IMR-90 (cell line): ENCODE measurements around the gene INO80B. TPM values are rescaled to one million over a fixed set of nuclear protein-coding genes. Genes with fewer than 3 reads are reported as not detected.

Experiments
- ATAC-seq: fragments of 200-7000 bp; cut with Tn5 transposase; 2 replicates; pipeline ENCODE4 v1.9.1; 2020; ENCODE audit warnings: low read depth, mild to moderate bottlenecking, moderate library complexity
- BruUV-seq: library from RNA; stranded (reverse); fragments of 400-500 nt; replicated peaks from 2 replicates; lab custom pipeline; 2021; lab: Mats Ljungman, UMichigan
- CTCF ChIA-PET: fragments of 300-600 bp; formaldehyde crosslinking; extraction: SDS; loops from one replicate; lab custom pipeline; 2021; ENCODE audit warnings: antibody characterized with exemption; lab: Yijun Ruan, JAX
- POLR2A ChIA-PET: fragments of 300-600 bp; sonication (Branson Sonifier 250); formaldehyde crosslinking; loops from one replicate; lab custom pipeline; 2022; ENCODE audit warnings: antibody characterized with exemption; ENCODE audit not compliant: unreplicated experiment; lab: Charles Lee
- DNase-seq: peaks from one replicate; pipeline ENCODE4 v3.0.0; 2013
- H2AFZ ChIP-seq: replicated peaks from 2 replicates; pipeline ENCODE3; 2013; ENCODE audit warnings: low read length, mild to moderate bottlenecking; ENCODE audit not compliant: poor library complexity
- H2AK5ac ChIP-seq: 2 replicates; pipeline ENCODE4 v1.6.1; 2013; ENCODE audit warnings: low read depth, low read length, inconsistent platforms
- H2AK9ac ChIP-seq: replicated peaks from 2 replicates; pipeline ENCODE3; 2013; ENCODE audit warnings: mild to moderate bottlenecking, low read depth, low read length, moderate library complexity; ENCODE audit not compliant: poor library complexity
- H2BK120ac ChIP-seq: 2 replicates; pipeline ENCODE4 v1.6.1; 2013; ENCODE audit warnings: low read depth, low read length, inconsistent platforms
- H2BK15ac ChIP-seq: 3 replicates; pipeline ENCODE4 v1.6.1; 2013; ENCODE audit warnings: low read depth, low read length, inconsistent platforms
- H2BK20ac ChIP-seq: 2 replicates; pipeline ENCODE4 v1.6.1; 2013; ENCODE audit warnings: low read depth, mild to moderate bottlenecking, inconsistent platforms, low read length, moderate library complexity
- H2BK5ac ChIP-seq: 2 replicates; pipeline ENCODE4 v1.6.1; 2013; ENCODE audit warnings: mild to moderate bottlenecking, low read depth, low read length, inconsistent platforms; ENCODE audit not compliant: poor library complexity, severe bottlenecking
- H3K14ac ChIP-seq: replicated peaks from 2 replicates; pipeline ENCODE4 v1.6.1; 2013; ENCODE audit warnings: low read depth, low read length, inconsistent platforms
- H3K18ac ChIP-seq: 2 replicates; pipeline ENCODE4 v1.6.1; 2013; ENCODE audit warnings: low read depth, low read length, control low read depth
- H3K23ac ChIP-seq: 2 replicates; pipeline ENCODE4 v1.6.1; 2013; ENCODE audit warnings: low read depth, low read length, inconsistent platforms
- H3K27ac ChIP-seq: 2 replicates; pipeline ENCODE4 v1.5.1; 2013; ENCODE audit warnings: mild to moderate bottlenecking, control low read depth, low read length; ENCODE audit not compliant: insufficient read depth
- H3K27me3 ChIP-seq: 2 replicates; pipeline ENCODE4 v1.6.1; 2013; ENCODE audit warnings: low read length; ENCODE audit not compliant: control insufficient read depth, insufficient read depth
- H3K36me3 ChIP-seq: 2 replicates; pipeline ENCODE4 v1.6.1; 2013; ENCODE audit warnings: low read length, mixed read lengths; ENCODE audit not compliant: control insufficient read depth, insufficient read depth
- H3K4ac ChIP-seq: 2 replicates; pipeline ENCODE4 v1.6.1; 2013; ENCODE audit warnings: low read depth, low read length, inconsistent platforms
- H3K4me1 ChIP-seq: 2 replicates; pipeline ENCODE4 v1.6.1; 2013; ENCODE audit warnings: low read length, mixed read lengths; ENCODE audit not compliant: control insufficient read depth, insufficient read depth
- H3K4me2 ChIP-seq: 2 replicates; pipeline ENCODE4 v1.6.1; 2013; ENCODE audit warnings: low read depth, mild to moderate bottlenecking, control low read depth, low read length, moderate library complexity
- H3K4me3 ChIP-seq: 2 replicates; pipeline ENCODE4 v1.5.1; 2013; ENCODE audit warnings: low read depth, mild to moderate bottlenecking, control low read depth, low read length, moderate library complexity; ENCODE audit not compliant: insufficient read depth
- H3K56ac ChIP-seq: 2 replicates; pipeline ENCODE4 v1.6.1; 2013; ENCODE audit warnings: low read length, inconsistent platforms; ENCODE audit not compliant: insufficient read depth; ENCODE audit errors: extremely low read depth
- H3K79me1 ChIP-seq, 2 experiments: 2 replicates each; pipeline ENCODE4 v1.6.1; 2013; ENCODE audit warnings: low read length in 2 of 2, inconsistent platforms in 1 of 2, low read depth in 1 of 2
- H3K9ac ChIP-seq: 2 replicates; pipeline ENCODE4 v1.6.1; 2013; ENCODE audit warnings: low read depth, low read length, control low read depth
- H3K9me1 ChIP-seq: 2 replicates; pipeline ENCODE4 v1.6.1; 2013; ENCODE audit warnings: low read length, inconsistent platforms; ENCODE audit not compliant: insufficient read depth
- H3K9me3 ChIP-seq: 2 replicates; pipeline ENCODE4 v1.6.1; 2013; ENCODE audit warnings: low read length; ENCODE audit not compliant: control insufficient read depth, insufficient read depth
- H4K20me1 ChIP-seq: 2 replicates; pipeline ENCODE4 v1.6.1; 2013; ENCODE audit warnings: low read length, inconsistent platforms; ENCODE audit not compliant: insufficient read depth
- H4K5ac ChIP-seq: 2 replicates; pipeline ENCODE4 v1.6.1; 2013; ENCODE audit warnings: mild to moderate bottlenecking, low read depth, low read length, control low read depth
- H4K8ac ChIP-seq, 2 experiments: 2 replicates each; pipeline ENCODE4 v1.6.1; 2013; ENCODE audit warnings: low read depth in 2 of 2, low read length in 2 of 2, control low read depth in 1 of 2, inconsistent platforms in 1 of 2
- H4K91ac ChIP-seq: 2 replicates; pipeline ENCODE4 v1.6.1; 2013; ENCODE audit warnings: low read depth, low read length, inconsistent platforms; ENCODE audit not compliant: insufficient read depth
- FOS ChIP-seq: fragments of 150-350 bp; IDR thresholded peaks from 2 replicates; pipeline ENCODE4 v1.6.1; 2016; ENCODE audit warnings: low read depth, low read length
- MXI1 ChIP-seq: IDR thresholded peaks from 2 replicates; pipeline ENCODE4 v1.6.1; 2012; ENCODE audit warnings: low read depth, mild to moderate bottlenecking, low read length, moderate library complexity, borderline replicate concordance
- NFE2L2 ChIP-seq: fragments of 150-350 bp; IDR thresholded peaks from 2 replicates; pipeline ENCODE4 v1.6.1; 2016; ENCODE audit warnings: low read depth, mild to moderate bottlenecking, low read length
- WGBS, 2 experiments: methylation state at CpG; one replicate each; pipeline versions ENCODE4 v1.1.5 to v1.1.7; 2013; ENCODE audit warnings: missing lambda C conversion rate in 2 of 2; ENCODE audit not compliant: insufficient read length in 1 of 2; ENCODE audit errors: extremely low coverage in 2 of 2; 5-methylcytosine and 5-hydroxymethylcytosine counted together
- dilution Hi-C: fragments of 300-500 bp; cut with HindIII; formaldehyde crosslinking; loops from one replicate; pipeline ENCODE4 v1.14.3; 2018; ENCODE audit warnings: low sequenced_read_pairs; ENCODE audit not compliant: unreplicated experiment
- in situ Hi-C: fragments of 300-500 bp; cut with MboI; formaldehyde crosslinking; loops from 3 replicates; pipeline ENCODE4 v1.14.3; 2019; ENCODE audit warnings: low sequenced_read_pairs, inconsistent platforms, mixed read lengths
- intact Hi-C: fragments of 100-400 bp; cut with micrococcal nuclease; formaldehyde crosslinking; loops from 2 replicates; pipeline ENCODE4 v1.10.0; 2022
- polyA plus RNA-seq, 3 experiments: library from polyadenylated mRNA; depleted of rRNA; stranded (reverse); fragments of >200 nt; gene quantifications; 2 replicates each; pipeline ENCODE4 v1.2.3, GENCODE V29; 2012; ENCODE audit warnings: low replicate concordance in 1 of 3
- total RNA-seq: library from RNA; depleted of rRNA; stranded (reverse); fragments of >200 nt; gene quantifications from 2 replicates; pipeline ENCODE4 v1.2.3, GENCODE V29; 2012

Gene INO80B
- total and polyA plus RNA-seq, 2 of the 4 experiments (the other 2 are of a cell fraction) = 4.5 to 10.5 TPM

GRCh38 chr2:74429487-74430451 lies 25.1 kb upstream of the INO80B start:
- TF ChIP-seq MXI1 = no peak
- no peak for TF ChIP-seq NFE2L2
- no peak for TF ChIP-seq FOS
- peaks cover 67% of the 10 kb centered on the region for H3K36me3 ChIP-seq
- no peak overlapping the region for H3K4me2 ChIP-seq
- H2AFZ ChIP-seq = no peak overlapping the region
- ChIA-PET POLR2A (no interaction called here), CTCF (no interaction called here)
- H3K18ac ChIP-seq = no peak overlapping the region
- DNase-seq (no peak), ATAC-seq (no peak; the same call in 1 of the 2 replicates)
- H3K9me3 ChIP-seq = no peaks in the 10 kb centered on the region
- H4K20me1 ChIP-seq = 0 out of 2 replicates have a peak, but pooled peaks cover 3% of the 10 kb centered on the region
- no peak overlapping the region for H4K91ac ChIP-seq
- no peak overlapping the region for H2BK120ac ChIP-seq
- H2AK9ac ChIP-seq = no peak overlapping the region
- no peak overlapping the region for H3K4ac ChIP-seq
- no peaks in the 10 kb centered on the region for H3K27me3 ChIP-seq
- peaks cover 0 to 5% of the 10 kb centered on the region in 2 experiments; a peak in 2 of 4 replicates for H3K79me1 ChIP-seq
- intact Hi-C loops (no loop called here), in situ Hi-C loops (no loop called here), dilution Hi-C loops (no loop called here)
- no peak overlapping the region for H2AK5ac ChIP-seq
- no peak overlapping the region for H3K9ac ChIP-seq
- H3K9me1 ChIP-seq = peaks cover under 1% of the 10 kb centered on the region; the same call in 1 of the 2 replicates
- H3K4me3 ChIP-seq = no peak overlapping the region
- no peak overlapping the region for H4K5ac ChIP-seq
- WGBS, 2 experiments = 84% methylated on average over 11 of the region's 18 CpGs; no CpG with 5 or more reads in 1 of the 2 experiments
- no TSS peak for BruUV-seq
- H2BK15ac ChIP-seq = no peak overlapping the region
- no peak overlapping the region for H2BK5ac ChIP-seq
- no peak overlapping the region for H3K27ac ChIP-seq
- H3K23ac ChIP-seq = no peak overlapping the region
- H4K8ac ChIP-seq = no peak overlapping the region
- no peak overlapping the region for H3K14ac ChIP-seq
- no peak overlapping the region for H3K56ac ChIP-seq
- H2BK20ac ChIP-seq = no peak overlapping the region
- H3K4me1 ChIP-seq = no peaks in the 10 kb centered on the region
